Activated T-cell treated with anti-CD3 and anti-CD28 coated beads for 48 hours (primary cell): ENCODE measurements around the gene ANTXR2.

Experiments used
- DNase-seq: peaks from one replicate; pipeline ENCODE4 v3.0.0-alpha.2; 2020; ENCODE audit warnings: low read depth

ANTXR2 gene

DNA sequence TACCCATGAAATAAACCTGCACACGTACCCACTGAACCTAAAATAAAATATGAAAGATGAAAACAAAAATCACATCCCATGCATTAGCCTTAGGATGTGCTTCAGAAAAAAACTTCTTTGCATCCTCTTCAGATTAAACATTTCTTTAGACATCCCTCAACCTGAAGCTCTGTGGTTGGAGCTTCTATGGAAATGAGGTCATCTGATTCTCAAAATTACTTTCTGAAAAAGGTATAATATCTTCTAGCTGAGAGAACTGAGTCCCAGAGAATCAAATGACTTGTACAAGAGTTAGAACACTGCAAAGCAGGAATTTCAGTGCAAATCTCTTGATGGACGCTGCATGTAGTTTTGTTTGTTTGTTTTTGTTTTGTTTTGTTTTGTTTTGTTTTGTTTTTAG lies 19.1 kb upstream of the ANTXR2 start:
- DNase-seq, result no peak

DNA sequence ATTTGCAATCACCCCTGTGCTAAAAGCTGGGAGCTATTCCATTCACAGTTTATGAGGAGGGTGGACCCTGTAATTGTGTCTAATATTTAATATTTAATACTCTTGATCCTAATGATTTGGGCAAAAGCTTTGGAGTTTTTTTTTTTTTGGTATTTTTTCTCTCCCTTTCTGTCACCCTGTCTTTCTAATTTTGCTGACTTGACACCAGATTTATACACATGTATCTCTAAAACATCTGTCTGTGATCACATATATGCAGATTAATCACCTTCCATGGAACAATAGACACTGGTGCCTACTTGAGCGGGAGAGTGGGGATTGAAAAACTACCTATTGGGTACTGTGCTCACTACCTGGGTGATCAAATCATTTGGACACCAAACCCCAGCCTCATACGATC lies 18.7 kb upstream of the ANTXR2 start:
- no peak for DNase-seq

DNA sequence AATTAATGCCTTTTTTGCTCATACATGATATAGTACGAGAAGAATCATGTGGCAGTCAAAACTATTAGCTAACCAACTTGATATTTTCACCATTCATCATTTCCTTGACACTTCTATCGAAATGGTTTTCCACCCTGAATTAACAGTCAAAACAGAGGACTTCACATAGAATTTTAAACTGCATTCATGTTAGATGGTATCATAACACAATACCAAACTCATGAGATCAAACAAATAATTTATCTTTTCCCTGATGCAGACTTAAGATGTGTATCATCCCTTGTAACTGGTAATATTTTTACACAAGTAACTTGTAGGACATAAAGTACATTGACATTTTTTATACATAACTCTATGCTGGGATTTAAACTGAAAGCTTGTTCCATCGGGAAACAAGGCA lies 18.2 kb upstream of the ANTXR2 start:
- no peak for DNase-seq

DNA sequence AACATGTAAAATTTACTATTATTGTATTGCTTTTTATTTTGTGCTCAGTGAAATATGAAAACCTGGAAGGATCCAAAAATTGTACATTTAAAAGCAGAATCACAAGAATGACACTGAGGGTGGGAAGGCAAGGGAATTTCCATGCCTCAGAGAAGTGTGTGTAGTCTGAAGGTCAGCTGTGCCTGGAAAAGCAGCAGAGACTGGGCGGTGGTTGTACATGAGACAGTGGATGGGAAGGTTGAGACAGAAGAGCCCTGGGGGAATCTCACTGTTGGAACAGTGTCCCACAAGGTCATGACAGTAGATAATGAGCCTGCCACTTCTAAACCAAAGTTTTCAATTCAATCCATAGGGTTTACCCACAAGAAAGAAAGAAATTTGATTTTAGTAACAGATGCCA lies 17.1 kb upstream of the ANTXR2 start:
- no peak for DNase-seq

DNA sequence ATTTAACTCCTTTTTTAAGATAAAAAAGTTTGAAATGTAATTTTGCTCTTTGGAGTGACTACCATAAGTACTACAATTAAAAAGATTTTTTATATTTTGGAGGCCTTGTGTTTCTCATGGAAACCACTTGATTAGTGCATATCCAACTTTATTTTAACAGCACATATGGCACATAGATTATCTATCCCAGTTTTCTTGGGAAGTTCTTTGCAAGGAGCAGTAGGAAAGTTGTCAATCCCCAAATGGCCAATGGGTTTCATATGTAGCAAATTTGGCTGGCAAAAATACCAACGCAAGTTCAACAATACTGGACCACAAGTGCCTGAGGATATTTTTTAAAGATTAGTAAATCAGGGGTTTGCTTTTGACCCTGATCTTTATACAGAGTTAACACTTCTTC lies 15.4 kb upstream of the ANTXR2 start:
- no peak for DNase-seq

DNA sequence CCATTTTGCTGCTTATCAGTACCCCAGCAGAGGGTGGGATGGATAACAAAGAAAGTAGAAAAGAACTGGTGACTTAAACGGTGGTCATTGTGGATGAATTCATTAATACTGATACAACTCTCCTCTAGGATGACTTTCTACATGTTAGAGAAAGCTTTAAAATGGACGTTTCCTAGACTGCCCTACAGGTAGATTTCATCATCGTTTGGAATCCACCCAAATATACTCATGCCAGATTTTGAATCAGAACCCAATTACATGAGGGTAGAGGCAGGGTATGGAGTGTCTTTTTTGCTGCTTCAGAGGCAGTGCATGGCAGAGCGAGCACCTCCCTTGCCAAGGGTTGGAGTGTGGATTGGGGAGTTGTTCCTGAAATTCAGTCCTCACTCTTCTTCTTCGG lies 13.3 kb upstream of the ANTXR2 start:
- DNase-seq, result no peak

DNA sequence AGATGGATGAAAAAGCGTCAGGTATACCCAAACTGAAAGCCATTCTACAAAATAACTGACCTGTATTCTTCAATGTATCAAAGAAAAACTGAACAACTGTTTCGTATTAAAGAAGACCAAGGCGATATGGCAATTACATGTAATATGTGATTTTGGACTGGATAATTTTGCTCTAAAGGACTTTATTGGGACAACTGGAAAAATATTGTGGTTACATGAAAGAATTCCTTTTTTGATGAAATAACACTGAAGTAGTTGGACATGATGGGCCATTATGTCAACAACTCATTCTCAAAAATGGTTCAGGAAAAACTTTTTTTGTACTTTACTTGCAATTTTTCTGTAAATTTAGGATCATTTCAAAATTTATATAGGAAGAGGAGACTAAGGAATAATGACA lies 12.1 kb upstream of the ANTXR2 start:
- DNase-seq, result no peak

DNA sequence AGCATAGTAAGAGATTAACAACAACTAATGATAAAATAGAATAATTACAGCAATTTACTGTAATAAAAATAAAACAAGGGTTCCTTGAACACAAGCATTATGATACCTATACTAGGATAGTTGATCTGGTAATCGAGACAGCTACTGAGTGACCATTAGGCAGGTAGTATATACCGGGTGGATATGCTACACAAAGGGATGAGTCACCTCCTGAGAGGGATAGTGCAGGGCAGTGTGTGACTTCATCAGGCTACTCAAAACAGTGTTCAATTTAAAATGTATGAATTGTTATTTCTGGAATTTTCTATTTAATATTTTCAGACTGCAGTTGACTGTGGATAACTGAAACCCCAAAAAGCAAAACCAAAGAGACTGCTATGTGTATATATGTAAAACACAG lies 9.7 kb upstream of the ANTXR2 start:
- DNase-seq, result no peak

DNA sequence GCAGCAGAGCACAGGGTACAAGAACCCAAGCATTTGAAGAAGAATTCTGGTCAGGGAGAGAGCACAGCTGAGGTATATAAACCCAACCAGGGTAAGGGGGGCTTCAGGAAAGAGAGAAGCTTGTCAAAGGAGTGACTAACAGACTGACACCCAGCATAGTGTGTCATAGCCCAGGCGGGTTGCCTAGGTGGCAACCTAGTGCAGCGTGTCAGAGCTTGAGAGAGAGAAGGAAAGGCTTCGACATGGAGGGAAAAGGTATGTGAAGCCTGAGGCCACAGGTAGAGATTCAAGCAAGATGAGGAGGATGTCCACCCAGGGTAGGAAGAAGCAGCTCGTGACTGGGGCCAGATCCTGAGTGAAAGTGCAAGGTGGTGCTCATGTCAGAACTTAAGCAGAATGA lies 8.5 kb upstream of the ANTXR2 start:
- DNase-seq, result no peak

DNA sequence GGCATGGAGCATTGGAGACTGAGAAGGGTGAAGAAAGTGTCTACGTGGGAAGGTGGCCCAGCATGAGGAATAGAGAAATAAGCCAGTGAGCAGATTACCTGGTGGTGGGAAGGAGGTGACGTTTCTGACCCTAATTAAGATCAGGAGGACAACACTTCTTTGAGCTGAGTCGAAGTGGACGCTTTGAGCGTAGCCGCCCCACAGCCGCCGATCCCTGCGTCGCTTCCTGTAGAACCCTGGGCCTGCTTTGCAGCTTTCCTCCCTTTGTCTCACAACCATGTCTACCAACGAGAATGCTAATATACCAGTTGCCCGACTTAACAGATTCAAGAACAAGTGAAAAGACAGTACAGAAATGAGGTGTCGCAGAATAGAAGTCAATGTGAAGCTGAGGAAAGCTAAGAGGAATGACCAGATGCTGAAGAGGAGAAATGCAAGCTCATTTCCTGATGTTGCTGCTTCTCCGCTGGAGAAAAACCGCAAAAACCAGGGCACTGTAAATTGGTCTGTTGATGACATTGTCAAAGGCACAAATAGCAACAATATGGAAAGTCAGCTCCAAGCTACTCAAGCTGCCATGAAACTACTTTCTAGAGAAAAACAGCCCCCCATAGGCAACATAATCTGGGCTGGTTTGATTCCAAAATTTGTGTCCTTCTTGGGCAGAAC lies 6.4 kb upstream of the ANTXR2 start:
- no peak for DNase-seq

DNA sequence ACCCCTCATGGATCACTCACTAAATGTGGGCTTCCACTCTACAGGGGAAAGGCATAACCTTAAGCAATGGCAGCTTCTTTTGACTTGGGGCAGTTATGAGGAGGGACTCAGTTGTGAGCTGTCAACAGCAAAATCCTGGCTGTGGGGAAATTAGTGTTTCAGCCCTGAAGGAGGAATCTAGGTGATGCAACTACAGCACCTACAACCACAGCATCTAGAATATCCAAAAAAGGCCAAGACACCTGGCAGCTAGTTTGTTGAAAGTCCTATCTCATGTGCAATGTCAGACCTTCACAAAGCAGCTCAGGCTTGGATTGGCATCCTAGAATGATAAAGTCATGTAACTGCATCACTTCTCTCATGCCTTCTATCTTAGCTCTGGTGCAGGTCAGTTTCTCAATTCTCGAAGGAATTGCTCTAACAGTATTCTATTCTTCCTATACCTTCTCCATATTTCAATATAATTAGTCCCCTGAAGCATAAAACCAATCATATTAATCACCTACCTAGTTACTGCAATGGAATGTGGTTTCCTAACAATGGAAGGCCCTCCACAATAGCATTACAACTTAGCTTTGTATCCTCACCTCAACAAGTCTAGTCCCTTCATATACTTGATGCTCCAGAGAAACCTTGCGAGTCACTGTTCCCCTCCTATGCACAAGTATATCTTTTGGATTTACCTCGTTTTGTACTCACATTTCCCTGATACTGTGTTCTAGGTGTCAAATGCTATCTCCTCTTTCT lies 5.5 kb upstream of the ANTXR2 start:
- no peak for DNase-seq

DNA sequence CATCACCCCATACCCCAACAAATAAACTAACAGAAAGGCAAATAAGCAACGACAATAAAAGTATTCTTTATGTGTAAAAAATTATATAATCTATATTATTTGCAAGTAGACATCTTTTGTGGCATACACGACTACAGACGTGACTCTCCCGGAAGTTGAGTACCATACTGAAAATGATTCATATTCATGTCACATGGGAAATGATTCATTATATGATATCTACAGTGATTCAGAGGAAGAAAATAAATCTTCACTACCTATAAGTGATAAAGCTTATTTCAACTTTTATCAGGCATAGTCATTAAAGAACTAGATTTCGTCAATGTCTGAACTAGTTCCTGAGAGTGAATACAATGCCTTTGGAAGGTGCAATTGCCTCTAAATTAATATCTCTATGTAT lies 4.6 kb upstream of the ANTXR2 start:
- no peak for DNase-seq

DNA sequence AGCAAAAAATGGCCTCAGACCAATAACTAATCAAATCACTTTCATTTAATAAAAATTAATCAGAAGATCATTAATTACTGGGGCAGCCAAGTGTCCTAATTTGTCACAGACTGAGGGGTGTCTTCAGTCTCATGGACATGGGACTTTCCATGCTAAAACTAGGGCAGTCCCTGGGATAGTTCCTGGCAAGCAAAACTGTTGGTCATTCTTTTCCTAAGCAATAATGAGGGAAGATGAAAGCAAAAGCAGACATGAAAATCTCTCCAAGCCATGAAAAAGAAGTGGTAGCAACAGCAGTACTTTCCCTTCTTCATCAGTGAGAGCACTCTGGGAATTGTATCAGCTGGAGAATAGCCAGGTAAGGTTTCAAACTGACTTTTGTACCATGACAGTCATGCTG lies 3.7 kb upstream of the ANTXR2 start:
- DNase-seq, result no peak

DNA sequence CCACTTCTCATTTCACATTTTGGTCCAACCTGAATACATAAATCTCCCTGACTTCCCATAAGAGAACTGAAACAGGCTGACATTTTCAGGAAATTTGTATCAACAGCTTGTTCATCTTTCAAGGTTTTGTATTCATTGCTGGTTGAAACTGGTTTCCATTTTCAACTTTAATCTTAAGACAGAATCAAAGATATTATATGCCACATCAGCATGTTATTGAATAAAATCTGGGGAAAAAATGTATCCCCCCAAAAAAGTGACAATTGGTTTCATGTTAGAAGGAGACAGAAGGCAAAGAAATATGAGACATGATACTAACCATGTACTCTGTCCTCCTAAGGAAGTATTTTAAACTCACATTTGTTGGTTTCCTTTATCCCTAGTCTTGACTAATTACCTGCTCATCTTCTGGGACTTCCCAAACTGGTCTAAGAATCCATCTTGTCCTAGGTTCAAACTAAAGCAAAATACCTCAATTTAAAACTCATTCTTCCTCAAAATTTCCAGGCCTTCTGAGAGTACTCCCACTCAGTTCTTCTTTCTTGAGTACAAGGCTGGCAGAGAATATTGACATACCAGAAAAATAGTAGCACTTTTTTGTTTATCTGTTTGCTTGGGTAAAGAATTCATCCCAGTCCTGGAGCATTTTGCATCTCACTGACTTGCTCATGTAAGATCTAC lies 3.1 kb upstream of the ANTXR2 start:
- no peak for DNase-seq

DNA sequence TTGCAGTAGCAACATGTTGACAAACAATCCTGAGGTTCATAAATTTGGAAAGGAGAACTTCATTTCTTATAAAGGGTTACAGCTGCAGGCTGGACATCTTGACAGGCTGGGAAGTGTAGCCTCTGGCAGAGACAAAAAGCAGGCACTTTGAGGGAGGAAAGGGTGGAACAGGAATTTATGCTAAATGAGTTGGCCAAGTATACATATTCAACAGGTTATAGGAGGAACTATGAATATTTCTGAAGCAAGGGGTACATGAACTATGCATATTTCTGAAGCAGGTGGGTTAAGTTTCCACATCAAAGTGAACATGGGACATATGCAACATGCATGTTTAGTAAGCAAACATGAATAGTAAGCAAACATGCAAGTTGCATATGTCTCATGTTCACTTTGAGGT lies 1.6 kb upstream of the ANTXR2 start:
- DNase-seq, result no peak

DNA sequence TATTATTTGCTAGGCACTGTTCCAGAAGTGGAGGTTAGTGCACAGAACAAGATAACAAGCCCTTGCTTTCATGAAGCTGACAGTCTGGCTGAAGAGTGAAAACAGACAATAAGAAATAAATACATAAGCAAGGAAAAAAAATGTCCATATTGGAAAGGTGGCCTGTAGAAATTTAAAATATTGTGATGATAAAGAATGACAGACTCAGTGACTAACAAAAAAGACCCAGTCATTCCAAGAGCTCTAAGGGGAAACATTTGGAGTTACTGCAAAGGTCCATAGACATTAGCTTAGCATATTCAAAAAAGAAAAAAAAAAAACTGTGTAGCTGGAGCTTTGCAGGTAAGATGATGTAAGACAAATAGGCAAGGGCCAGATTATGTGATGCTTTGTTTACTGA lies 1.0 kb upstream of the ANTXR2 start:
- DNase-seq, result no peak

DNA sequence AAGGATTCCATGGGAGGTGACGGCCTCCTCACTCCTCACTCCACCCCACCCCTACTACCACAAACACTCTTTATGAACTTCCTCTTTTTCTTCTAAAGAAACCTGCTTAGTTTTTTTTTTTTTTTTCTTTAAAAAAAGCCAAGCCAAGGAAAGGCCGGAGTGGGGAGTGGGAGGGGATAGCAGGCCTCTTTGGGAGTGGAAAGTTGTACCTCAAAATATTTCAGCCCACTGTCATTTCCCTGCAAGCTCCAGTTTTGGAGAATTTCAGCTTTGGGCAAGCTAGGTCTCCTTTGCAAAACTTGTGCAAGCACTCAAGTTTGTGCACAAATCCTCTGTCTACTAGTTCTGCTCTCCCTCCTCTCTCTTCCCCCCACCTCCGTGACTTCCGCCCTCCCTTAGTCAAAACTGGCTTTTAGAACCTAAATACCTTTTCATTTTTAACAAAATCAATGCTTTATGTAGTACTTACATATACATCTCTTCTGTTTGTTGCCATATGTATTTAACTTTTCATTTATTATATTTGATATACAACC lies 512 bp upstream of the ANTXR2 start:
- no peak for DNase-seq

DNA sequence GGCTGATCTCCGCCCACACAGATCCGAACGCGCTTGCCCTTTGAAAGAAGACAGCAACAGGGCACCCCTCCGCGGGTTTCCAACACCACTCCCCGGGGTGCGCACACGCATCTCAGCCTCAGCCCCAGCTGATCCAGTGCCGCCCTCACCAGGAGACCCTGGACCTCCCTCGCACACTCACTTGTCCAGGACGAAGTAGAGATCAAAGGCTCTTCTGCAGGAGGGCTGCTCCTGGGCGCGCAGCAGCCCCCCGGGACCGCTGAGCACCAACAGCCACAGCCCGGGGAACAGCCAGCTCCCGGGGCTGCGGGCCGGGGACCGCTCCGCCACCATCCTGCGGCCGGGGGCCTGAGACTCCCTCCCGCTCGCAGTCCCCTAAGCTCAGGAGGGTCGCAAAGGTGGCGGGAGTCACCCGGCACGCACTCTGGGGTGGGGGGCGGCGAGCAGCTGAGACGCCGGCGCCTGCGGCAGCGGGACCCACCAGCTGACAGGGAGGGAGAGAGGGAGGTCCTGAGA lies 743 bp downstream of the ANTXR2 start:
- DNase-seq, result peak; percentile 35

DNA sequence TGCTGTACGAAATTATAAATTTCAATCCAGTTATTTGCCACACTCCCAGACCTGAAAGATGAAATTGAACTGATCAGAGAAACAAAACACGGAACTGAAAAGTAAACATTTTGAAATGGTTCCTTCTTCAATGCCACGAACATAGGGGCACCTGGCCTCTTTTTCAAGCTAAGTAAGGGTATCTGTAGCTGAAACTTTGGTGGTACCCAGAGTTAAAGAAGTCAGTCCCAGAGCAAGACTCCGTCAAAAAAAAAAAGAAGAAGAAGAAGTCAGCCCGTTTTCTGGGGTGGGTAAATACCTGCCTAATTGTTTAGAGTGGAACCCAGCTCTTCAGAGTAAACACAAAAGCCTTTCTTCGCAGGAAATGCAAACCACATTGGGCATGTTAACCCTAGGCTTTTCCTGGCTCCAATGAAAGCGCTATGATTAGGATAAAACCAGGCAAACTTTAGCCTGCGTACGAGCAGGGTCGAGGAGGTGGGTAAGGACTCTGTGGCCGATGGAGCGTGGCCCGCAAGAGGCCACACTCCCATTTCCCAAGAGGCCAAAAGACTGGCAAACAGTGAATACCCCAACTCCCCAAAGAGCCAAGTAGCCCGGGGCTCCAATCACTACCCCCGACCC lies 1.3 kb downstream of the ANTXR2 start:
- no peak for DNase-seq

DNA sequence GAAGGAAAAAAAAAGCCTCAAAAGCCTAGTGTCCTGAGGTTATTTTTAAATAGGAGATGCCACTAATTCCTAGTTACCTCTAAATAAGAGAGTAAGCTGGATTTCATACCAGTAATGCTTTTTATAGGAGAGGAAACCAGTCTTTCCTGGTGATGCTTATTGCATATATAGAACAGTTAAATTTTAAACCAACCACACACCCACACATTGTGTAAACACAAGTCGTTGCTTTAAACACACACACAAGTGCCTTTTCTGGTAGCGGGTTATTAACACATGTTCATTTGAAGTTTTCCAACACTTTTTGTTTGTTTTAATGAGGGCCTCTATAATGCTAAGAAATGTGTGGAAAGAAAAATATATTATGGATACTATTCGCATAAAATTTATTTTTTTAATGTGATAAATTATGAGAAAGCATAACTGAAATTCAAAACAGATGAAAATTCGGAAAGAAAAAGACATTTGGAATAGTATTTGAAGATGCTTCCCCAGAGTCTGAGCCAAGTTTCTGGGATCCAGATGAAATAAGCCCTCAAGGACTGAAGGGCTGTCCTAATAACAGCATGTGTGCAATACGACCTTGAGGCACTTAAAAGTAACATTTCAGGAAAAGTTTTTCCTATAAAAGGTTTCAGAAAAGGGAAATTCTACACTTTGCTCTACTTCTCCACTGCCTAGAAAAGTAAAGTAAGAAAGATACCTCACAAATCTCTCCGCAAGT lies 2.0 kb downstream of the ANTXR2 start:
- no peak for DNase-seq

DNA sequence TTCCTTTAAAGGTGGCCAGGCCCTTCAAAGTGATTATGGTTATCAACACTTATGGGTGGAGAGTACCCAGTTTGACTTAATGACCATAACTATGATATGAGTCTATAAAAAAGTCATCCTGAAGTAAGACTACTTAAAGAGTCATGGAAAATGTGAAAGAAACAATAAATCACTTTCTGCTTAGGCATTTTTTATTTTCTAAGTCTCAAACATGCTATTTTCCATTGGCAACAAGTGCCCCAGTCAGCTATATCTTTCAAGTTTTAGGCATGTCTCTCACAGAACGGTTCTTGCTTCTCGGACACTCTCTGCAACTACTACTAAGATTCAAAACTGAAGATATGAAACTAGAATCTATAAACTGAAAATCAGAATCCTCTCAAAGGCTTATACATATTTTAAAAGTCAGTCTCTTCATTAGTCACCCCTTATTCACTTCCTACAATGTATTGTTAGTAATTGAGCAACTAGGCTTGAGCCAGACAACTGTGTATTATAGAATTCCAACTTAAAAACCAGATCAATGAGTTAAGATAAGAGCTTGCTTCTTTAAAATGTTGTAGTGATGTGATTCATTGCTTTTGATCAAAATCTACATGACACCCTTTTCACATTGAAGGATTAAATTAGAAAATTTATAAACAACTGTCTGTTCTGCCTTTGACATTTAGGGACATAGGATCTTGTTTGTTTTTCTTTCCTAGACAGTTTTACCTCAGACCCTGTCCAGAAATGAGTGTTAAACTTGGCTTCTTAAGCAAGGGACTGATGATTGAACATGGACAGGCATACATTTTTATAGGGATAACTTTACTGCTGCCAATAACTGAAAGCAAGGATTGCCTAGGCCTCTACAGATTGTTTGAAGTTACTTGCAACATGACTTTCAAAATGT lies 2.9 kb downstream of the ANTXR2 start:
- DNase-seq, result no peak
